Panc1 (cell line): ENCODE results near the gene LRP1B. TPM values are rescaled to one million over a fixed set of nuclear protein-coding genes. Genes with fewer than 3 reads are reported as not detected.

Experiments
- ATAC-seq: fragments of 200-7000 bp; cut with Tn5 transposase; 2 replicates; pipeline ENCODE4 v1.9.1; 2020; ENCODE audit warnings: mild to moderate bottlenecking, moderate library complexity
- BruUV-seq: library from RNA; stranded (reverse); fragments of 400-500 nt; replicated peaks from 2 replicates; lab custom pipeline; 2021; lab: Mats Ljungman, UMichigan
- CTCF ChIA-PET: fragments of 300-600 bp; sonication (Branson Sonifier 250); formaldehyde crosslinking; loops from one replicate; lab custom pipeline; 2022; ENCODE audit warnings: antibody characterized with exemption; lab: Charles Lee
- POLR2A ChIA-PET: fragments of 300-600 bp; sonication (Branson Sonifier 250); formaldehyde crosslinking; loops from one replicate; lab custom pipeline; 2022; ENCODE audit warnings: antibody characterized with exemption; lab: Charles Lee
- DNase-seq: peaks from one replicate; pipeline ENCODE4 v3.0.0-alpha.2; 2010; ENCODE audit warnings: low read depth, low spot score
- H3K27ac ChIP-seq: 2 replicates; pipeline ENCODE4 v1.5.1; 2011; ENCODE audit warnings: mild to moderate bottlenecking, low read length, inconsistent platforms
- H3K27me3 ChIP-seq: fragments of 200-500 bp; sonication (Bioruptor generic); 2 replicates; pipeline ENCODE4 v1.6.0; 2014; ENCODE audit warnings: low read length, inconsistent platforms; ENCODE audit not compliant: control insufficient read depth, insufficient read depth
- H3K36me3 ChIP-seq: fragments of 200-500 bp; sonication (Bioruptor generic); 2 replicates; pipeline ENCODE4 v1.5.1; 2014; ENCODE audit warnings: inconsistent platforms, mild to moderate bottlenecking, low read length, moderate library complexity; ENCODE audit not compliant: control insufficient read depth, insufficient read depth
- H3K4me1 ChIP-seq: 2 replicates; pipeline ENCODE4 v1.5.1; 2011; ENCODE audit warnings: inconsistent platforms, mild to moderate bottlenecking, low read length, moderate library complexity; ENCODE audit not compliant: control insufficient read depth, insufficient read depth
- H3K4me3 ChIP-seq, 2 experiments: 2 replicates each; pipeline ENCODE4 v1.5.1; 2011 to 2012; ENCODE audit warnings: low read depth in 2 of 2, low read length in 2 of 2, mild to moderate bottlenecking in 2 of 2, inconsistent platforms in 1 of 2, moderate library complexity in 1 of 2
- H3K9me3 ChIP-seq: fragments of 200-500 bp; sonication (Bioruptor generic); 2 replicates; pipeline ENCODE4 v1.5.1; 2014; ENCODE audit warnings: low read depth, mild to moderate bottlenecking, inconsistent platforms, low read length, moderate library complexity; ENCODE audit not compliant: control insufficient read depth, insufficient read depth
- POLR2AphosphoS5 ChIP-seq: IDR thresholded peaks from 2 replicates; pipeline ENCODE4 v1.6.1; 2012; ENCODE audit warnings: mild to moderate bottlenecking, low read depth, low read length, moderate library complexity
- SIN3A ChIP-seq: IDR thresholded peaks from 2 replicates; pipeline ENCODE4 v1.6.1; 2012; ENCODE audit warnings: low read depth, mild to moderate bottlenecking, low read length, moderate library complexity, borderline replicate concordance; ENCODE audit not compliant: insufficient read depth
- TCF7L2 ChIP-seq: IDR thresholded peaks from 2 replicates; pipeline ENCODE4 v1.6.1; 2011; ENCODE audit warnings: mild to moderate bottlenecking, low read depth, low read length, inconsistent platforms
- in situ Hi-C: cut with HindIII; loops from 2 replicates; pipeline ENCODE4 v1.10.0; 2016; ENCODE audit warnings: low sequenced_read_pairs, low pct_unique_long_range_greater_than_20kb
- intact Hi-C: fragments of 100-400 bp; cut with micrococcal nuclease; formaldehyde crosslinking; loops from one replicate; pipeline ENCODE4 v1.10.0; 2022; ENCODE audit not compliant: unreplicated experiment
- total RNA-seq: library from RNA; stranded (reverse); gene quantifications from one replicate; pipeline ENCODE4 v1.2.1, GENCODE V29; 2021; ENCODE audit not compliant: unreplicated experiment
- TF ChIP-seq, protein P1 (sequence below): fragments of 450-650 bp; IDR thresholded peaks from 2 replicates; pipeline ENCODE4 v1.5.1; 2017; ENCODE audit warnings: mild to moderate bottlenecking
- TF ChIP-seq, protein P2 (sequence below), 2 experiments: IDR thresholded peaks; 2 replicates each; pipeline ENCODE4 v1.6.1; 2011 to 2012; ENCODE audit warnings: low read depth in 2 of 2, control low read depth in 1 of 2, low read length in 1 of 2, mild to moderate bottlenecking in 1 of 2, moderate library complexity in 1 of 2; ENCODE audit not compliant: insufficient read depth in 1 of 2

Gene LRP1B
- total RNA-seq, 1 experiment from 2014 or later: 0.54 TPM

GRCh38 chr2:140600116-140600515 is 1530.7 kb downstream of the LRP1B start:
- intact Hi-C loops (no loop called here), in situ Hi-C loops (no loop called here)
- Histone ChIP-seq H3K4me1 (no peaks in the 10 kb centered on the region), H3K27ac (no peak overlapping the region), H3K4me3 (no peak overlapping the region), H3K27me3 (no peaks in the 10 kb centered on the region), H3K9me3 (no peaks in the 10 kb centered on the region), H3K36me3 (no peaks in the 10 kb centered on the region)
- BruUV-seq: no TSS peak
- DNase-seq (no peak), ATAC-seq (no peak)
- TF ChIP-seq POLR2AphosphoS5 (no peak), SIN3A (no peak), TCF7L2 (no peak)
- TF ChIP-seq, protein P1, sequence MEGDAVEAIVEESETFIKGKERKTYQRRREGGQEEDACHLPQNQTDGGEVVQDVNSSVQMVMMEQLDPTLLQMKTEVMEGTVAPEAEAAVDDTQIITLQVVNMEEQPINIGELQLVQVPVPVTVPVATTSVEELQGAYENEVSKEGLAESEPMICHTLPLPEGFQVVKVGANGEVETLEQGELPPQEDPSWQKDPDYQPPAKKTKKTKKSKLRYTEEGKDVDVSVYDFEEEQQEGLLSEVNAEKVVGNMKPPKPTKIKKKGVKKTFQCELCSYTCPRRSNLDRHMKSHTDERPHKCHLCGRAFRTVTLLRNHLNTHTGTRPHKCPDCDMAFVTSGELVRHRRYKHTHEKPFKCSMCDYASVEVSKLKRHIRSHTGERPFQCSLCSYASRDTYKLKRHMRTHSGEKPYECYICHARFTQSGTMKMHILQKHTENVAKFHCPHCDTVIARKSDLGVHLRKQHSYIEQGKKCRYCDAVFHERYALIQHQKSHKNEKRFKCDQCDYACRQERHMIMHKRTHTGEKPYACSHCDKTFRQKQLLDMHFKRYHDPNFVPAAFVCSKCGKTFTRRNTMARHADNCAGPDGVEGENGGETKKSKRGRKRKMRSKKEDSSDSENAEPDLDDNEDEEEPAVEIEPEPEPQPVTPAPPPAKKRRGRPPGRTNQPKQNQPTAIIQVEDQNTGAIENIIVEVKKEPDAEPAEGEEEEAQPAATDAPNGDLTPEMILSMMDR: no peak
- TF ChIP-seq, protein P2, sequence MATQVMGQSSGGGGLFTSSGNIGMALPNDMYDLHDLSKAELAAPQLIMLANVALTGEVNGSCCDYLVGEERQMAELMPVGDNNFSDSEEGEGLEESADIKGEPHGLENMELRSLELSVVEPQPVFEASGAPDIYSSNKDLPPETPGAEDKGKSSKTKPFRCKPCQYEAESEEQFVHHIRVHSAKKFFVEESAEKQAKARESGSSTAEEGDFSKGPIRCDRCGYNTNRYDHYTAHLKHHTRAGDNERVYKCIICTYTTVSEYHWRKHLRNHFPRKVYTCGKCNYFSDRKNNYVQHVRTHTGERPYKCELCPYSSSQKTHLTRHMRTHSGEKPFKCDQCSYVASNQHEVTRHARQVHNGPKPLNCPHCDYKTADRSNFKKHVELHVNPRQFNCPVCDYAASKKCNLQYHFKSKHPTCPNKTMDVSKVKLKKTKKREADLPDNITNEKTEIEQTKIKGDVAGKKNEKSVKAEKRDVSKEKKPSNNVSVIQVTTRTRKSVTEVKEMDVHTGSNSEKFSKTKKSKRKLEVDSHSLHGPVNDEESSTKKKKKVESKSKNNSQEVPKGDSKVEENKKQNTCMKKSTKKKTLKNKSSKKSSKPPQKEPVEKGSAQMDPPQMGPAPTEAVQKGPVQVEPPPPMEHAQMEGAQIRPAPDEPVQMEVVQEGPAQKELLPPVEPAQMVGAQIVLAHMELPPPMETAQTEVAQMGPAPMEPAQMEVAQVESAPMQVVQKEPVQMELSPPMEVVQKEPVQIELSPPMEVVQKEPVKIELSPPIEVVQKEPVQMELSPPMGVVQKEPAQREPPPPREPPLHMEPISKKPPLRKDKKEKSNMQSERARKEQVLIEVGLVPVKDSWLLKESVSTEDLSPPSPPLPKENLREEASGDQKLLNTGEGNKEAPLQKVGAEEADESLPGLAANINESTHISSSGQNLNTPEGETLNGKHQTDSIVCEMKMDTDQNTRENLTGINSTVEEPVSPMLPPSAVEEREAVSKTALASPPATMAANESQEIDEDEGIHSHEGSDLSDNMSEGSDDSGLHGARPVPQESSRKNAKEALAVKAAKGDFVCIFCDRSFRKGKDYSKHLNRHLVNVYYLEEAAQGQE (IDR thresholded peaks at IDR 0.05; ENCODE audit: insufficient read depth in 1 of 2, low read depth in 2 of 2, low read length in 1 of 2): no peak
- POLR2A ChIA-PET: no interaction called here
- CTCF ChIA-PET: no interaction called here

- Histone ChIP-seq H3K27ac (no peak overlapping the region), H3K27me3 (no peaks in the 10 kb centered on the region), H3K4me1 (no peaks in the 10 kb centered on the region), H3K36me3 (no peaks in the 10 kb centered on the region), H3K4me3 (no peak overlapping the region), H3K9me3 (no peaks in the 10 kb centered on the region)
- in situ Hi-C loops (no loop called here), intact Hi-C loops (no loop called here)
- no peak for TF ChIP-seq TCF7L2
- ChIA-PET CTCF (no interaction called here), POLR2A (no interaction called here)
- DNase-seq: no peak
- ATAC-seq: no peak
- no TSS peak for BruUV-seq
Observed at GRCh38 chr2:140597836-140598235, 1533.0 kb downstream of the LRP1B start.

- CTCF ChIA-PET: no interaction called here
Observed at GRCh38 chr2:140597205-140597604, 1533.6 kb downstream of the LRP1B start.

More at GRCh38 chr2:140597205-140597604, 1533.6 kb downstream of the LRP1B start:
- intact Hi-C loops (no loop called here), in situ Hi-C loops (no loop called here)
- no TSS peak for BruUV-seq
- Histone ChIP-seq H3K27me3 (no peaks in the 10 kb centered on the region), H3K36me3 (no peaks in the 10 kb centered on the region), H3K4me3 (no peak overlapping the region), H3K4me1 (no peaks in the 10 kb centered on the region), H3K27ac (no peak overlapping the region), H3K9me3 (no peaks in the 10 kb centered on the region)
- POLR2A ChIA-PET: no interaction called here
- no peak for DNase-seq
- no peak for ATAC-seq
- TF ChIP-seq TCF7L2 (no peak), SIN3A (no peak), POLR2AphosphoS5 (no peak)
- TF ChIP-seq, protein P2 (IDR thresholded peaks at IDR 0.05; ENCODE audit: insufficient read depth in 1 of 2, low read depth in 2 of 2, low read length in 1 of 2): no peak
- TF ChIP-seq, protein P1: no peak
